ENCODE results near the gene MICALL2. TPM values are rescaled to one million over a fixed set of nuclear protein-coding genes. Genes with fewer than 3 reads are reported as not detected.
A peak's percentile ranks its signal among the peaks of the same experiment; 100 is the strongest.

MICALL2 gene
- total RNA-seq, 1 donor from 2014 or later = 28.0 TPM

- peaks cover 7% of the 10 kb centered on the region for H3K4me1 Mint-ChIP-seq (ENCODE audit: low read depth, unreplicated experiment)
- no peak for DNase-seq
- TF ChIP-seq CTCF (IDR thresholded peaks at IDR 0.05; ENCODE audit: partially characterized antibody, unreplicated experiment) = no peak
- H3K4me3 Mint-ChIP-seq (ENCODE audit: unreplicated experiment) = peak overlapping the region; percentile 81
- no peaks in the 10 kb centered on the region for H3K36me3 Mint-ChIP-seq (ENCODE audit: unreplicated experiment)
- H3K27ac Mint-ChIP-seq (ENCODE audit: unreplicated experiment) = peak overlapping the region; percentile 65
- H3K9me3 Mint-ChIP-seq (ENCODE audit: unreplicated experiment) = no peaks in the 10 kb centered on the region
- H3K27me3 Mint-ChIP-seq (ENCODE audit: unreplicated experiment) = peaks cover 9% of the 10 kb centered on the region
Observed at GRCh38 chr7:1404460-1404809, 54.8 kb downstream of the MICALL2 start.

- DNase-seq = peak; percentile 62
- H3K4me1 Mint-ChIP-seq (ENCODE audit: low read depth, unreplicated experiment) = peaks cover 7% of the 10 kb centered on the region
- peak overlapping the region; percentile 65 for H3K27ac Mint-ChIP-seq (ENCODE audit: unreplicated experiment)
- H3K4me3 Mint-ChIP-seq (ENCODE audit: unreplicated experiment) = peak overlapping the region; percentile 81
- peaks cover 11% of the 10 kb centered on the region for H3K27me3 Mint-ChIP-seq (ENCODE audit: unreplicated experiment)
- no peak for TF ChIP-seq CTCF (IDR thresholded peaks at IDR 0.05; ENCODE audit: partially characterized antibody, unreplicated experiment)
- no peaks in the 10 kb centered on the region for H3K36me3 Mint-ChIP-seq (ENCODE audit: unreplicated experiment)
- H3K9me3 Mint-ChIP-seq (ENCODE audit: unreplicated experiment) = no peaks in the 10 kb centered on the region
Observed at GRCh38 chr7:1403638-1404459, 55.4 kb downstream of the MICALL2 start.

- TF ChIP-seq CTCF (IDR thresholded peaks at IDR 0.05; ENCODE audit: partially characterized antibody, unreplicated experiment) = no peak
- Mint-ChIP-seq H3K4me3 (ENCODE audit: unreplicated experiment) (no peak overlapping the region), H3K27ac (ENCODE audit: unreplicated experiment) (no peak overlapping the region), H3K36me3 (ENCODE audit: unreplicated experiment) (no peaks in the 10 kb centered on the region), H3K4me1 (ENCODE audit: low read depth, unreplicated experiment) (peaks cover 5% of the 10 kb centered on the region), H3K27me3 (ENCODE audit: unreplicated experiment) (peaks cover 8% of the 10 kb centered on the region), H3K9me3 (ENCODE audit: unreplicated experiment) (no peaks in the 10 kb centered on the region)
- no peak for DNase-seq
Observed at GRCh38 chr7:1402791-1403637, 56.3 kb downstream of the MICALL2 start.

- Mint-ChIP-seq H3K9me3 (ENCODE audit: unreplicated experiment) (no peaks in the 10 kb centered on the region), H3K27me3 (ENCODE audit: unreplicated experiment) (peaks cover 8% of the 10 kb centered on the region), H3K4me1 (ENCODE audit: low read depth, unreplicated experiment) (peaks cover 5% of the 10 kb centered on the region), H3K27ac (ENCODE audit: unreplicated experiment) (no peak overlapping the region), H3K36me3 (ENCODE audit: unreplicated experiment) (no peaks in the 10 kb centered on the region), H3K4me3 (ENCODE audit: unreplicated experiment) (no peak overlapping the region)
- DNase-seq = no peak
- no peak for TF ChIP-seq CTCF (IDR thresholded peaks at IDR 0.05; ENCODE audit: partially characterized antibody, unreplicated experiment)
Observed at GRCh38 chr7:1402110-1402790, 57.0 kb downstream of the MICALL2 start.
